PC-9 (cell line): ENCODE measurements around the gene SH3GL1.

Source experiments
- EZH2 ChIP-seq: fragments of 200-600 bp; sonication (generic); IDR thresholded peaks from 2 replicates; pipeline ENCODE4 v1.8.0; 2017; ENCODE audit warnings: antibody characterized with exemption, low read depth
- TF ChIP-seq, protein P1 (sequence below): fragments of 200-600 bp; sonication (generic); conservative IDR thresholded peaks from 2 replicates; pipeline ENCODE4 v1.6.1; 2017; ENCODE audit warnings: mixed run types, antibody characterized with exemption, mild to moderate bottlenecking, moderate library complexity

DNA sequence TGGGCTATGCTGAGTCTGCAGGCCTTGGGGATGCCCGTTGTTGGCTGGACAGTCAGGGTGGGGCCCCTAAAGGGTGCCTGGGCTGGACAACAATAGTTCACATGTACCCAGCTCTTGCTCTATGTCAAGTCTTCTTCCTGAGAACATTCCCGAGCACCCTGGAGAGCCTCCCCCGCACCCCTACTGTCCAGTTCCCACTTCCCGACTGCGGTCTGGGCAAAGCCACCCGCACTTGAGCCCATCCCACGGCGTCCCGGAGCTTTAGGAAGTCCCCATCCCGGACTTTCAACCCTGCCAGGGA is 58.1 kb downstream of the SH3GL1 start:
- TF ChIP-seq, protein P1, sequence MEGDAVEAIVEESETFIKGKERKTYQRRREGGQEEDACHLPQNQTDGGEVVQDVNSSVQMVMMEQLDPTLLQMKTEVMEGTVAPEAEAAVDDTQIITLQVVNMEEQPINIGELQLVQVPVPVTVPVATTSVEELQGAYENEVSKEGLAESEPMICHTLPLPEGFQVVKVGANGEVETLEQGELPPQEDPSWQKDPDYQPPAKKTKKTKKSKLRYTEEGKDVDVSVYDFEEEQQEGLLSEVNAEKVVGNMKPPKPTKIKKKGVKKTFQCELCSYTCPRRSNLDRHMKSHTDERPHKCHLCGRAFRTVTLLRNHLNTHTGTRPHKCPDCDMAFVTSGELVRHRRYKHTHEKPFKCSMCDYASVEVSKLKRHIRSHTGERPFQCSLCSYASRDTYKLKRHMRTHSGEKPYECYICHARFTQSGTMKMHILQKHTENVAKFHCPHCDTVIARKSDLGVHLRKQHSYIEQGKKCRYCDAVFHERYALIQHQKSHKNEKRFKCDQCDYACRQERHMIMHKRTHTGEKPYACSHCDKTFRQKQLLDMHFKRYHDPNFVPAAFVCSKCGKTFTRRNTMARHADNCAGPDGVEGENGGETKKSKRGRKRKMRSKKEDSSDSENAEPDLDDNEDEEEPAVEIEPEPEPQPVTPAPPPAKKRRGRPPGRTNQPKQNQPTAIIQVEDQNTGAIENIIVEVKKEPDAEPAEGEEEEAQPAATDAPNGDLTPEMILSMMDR, result no peak
- TF ChIP-seq EZH2, result no peak
